Testis (tissue), 2 donors: ENCODE data around the gene NFIL3.

Experiments
- CTCF ChIP-seq, 3 experiments: fragments of 450-650 bp in 2 of 3; fragments of 200-600 bp in 1 of 3; sonication (generic) in 1 of 3; IDR thresholded peaks; one replicate each; pipeline ENCODE4 v1.5.1; 2016 to 2019; ENCODE audit warnings: antibody characterized with exemption in 3 of 3, mild to moderate bottlenecking in 2 of 3, moderate library complexity in 1 of 3
- POLR2A ChIP-seq: fragments of 450-650 bp; IDR thresholded peaks from one replicate; pipeline ENCODE4 v1.6.1; 2017; ENCODE audit warnings: antibody characterized with exemption, mild to moderate bottlenecking, moderate library complexity

GRCh38 chr9:91412941-91413340 is 10.7 kb downstream of the NFIL3 start:
- TF ChIP-seq CTCF (IDR thresholded peaks at IDR 0.05) (no peak), POLR2A (no peak)
